Measurements from ENCODE around the gene SLC35G3. TPM values are rescaled to one million over a fixed set of nuclear protein-coding genes. Genes with fewer than 3 reads are reported as not detected.

SLC35G3 gene
- total RNA-seq, 4 donors from 2014 or later = not detected

- no peaks in the 10 kb centered on the region for H3K9me3 ChIP-seq
- no peak overlapping the region for H3K27ac ChIP-seq
- intact Hi-C loops (cut with DNase I) = no loop called here
- TF ChIP-seq POLR2A (IDR thresholded peaks at IDR 0.05) (no peak), CTCF (IDR thresholded peaks at IDR 0.05) (no peak)
- no peaks in the 10 kb centered on the region for H3K27me3 ChIP-seq
- no peaks in the 10 kb centered on the region for H3K36me3 ChIP-seq
- no peak overlapping the region for H3K4me3 ChIP-seq
- WGBS, 2 donors = 82 to 84% methylated on average over 11 of the region's 11 CpGs
- peaks cover 0 to 25% (median 9%) of the 10 kb centered on the region in 3 donors for H3K4me1 ChIP-seq
- no peak for DNase-seq
Observed at GRCh38 chr17:35191001-35191695, 3.0 kb downstream of the SLC35G3 start.

GRCh38 chr17:35189291-35189690, 4.9 kb downstream of the SLC35G3 start:
- H3K27me3 ChIP-seq = no peaks in the 10 kb centered on the region
- WGBS, 2 donors = 25 to 32% methylated on average over 3 of the region's 3 CpGs
- H3K4me3 ChIP-seq = no peak overlapping the region
- no peaks in the 10 kb centered on the region for H3K9me3 ChIP-seq
- no peak for DNase-seq
- H3K36me3 ChIP-seq = no peaks in the 10 kb centered on the region
- no peak overlapping the region for H3K27ac ChIP-seq
- peaks cover 0 to 25% (median 9%) of the 10 kb centered on the region in 3 donors for H3K4me1 ChIP-seq
- TF ChIP-seq POLR2A (IDR thresholded peaks at IDR 0.05) (no peak), CTCF (IDR thresholded peaks at IDR 0.05) (no peak)
- intact Hi-C loops (cut with DNase I) = no loop called here

- TF ChIP-seq CTCF (IDR thresholded peaks at IDR 0.05) = no peak
- TF ChIP-seq POLR2A (IDR thresholded peaks at IDR 0.05) = no peak
- intact Hi-C loops (cut with DNase I) = no loop called here
- no peak overlapping the region for H3K4me3 ChIP-seq
- no peaks in the 10 kb centered on the region for H3K36me3 ChIP-seq
- peak overlapping the region in 1 of 4 donors; percentile 19 for H3K27ac ChIP-seq
- no peaks in the 10 kb centered on the region for H3K9me3 ChIP-seq
- DNase-seq = no peak
- peaks cover 0 to 25% (median 9%) of the 10 kb centered on the region in 3 donors for H3K4me1 ChIP-seq
- no peaks in the 10 kb centered on the region for H3K27me3 ChIP-seq
- 22 to 23% methylated on average over 2 of the region's 2 CpGs for WGBS, 2 donors
Observed at GRCh38 chr17:35188111-35188510, 6.1 kb downstream of the SLC35G3 start.

GRCh38 chr17:35187481-35187880, 6.7 kb downstream of the SLC35G3 start:
- no peaks in the 10 kb centered on the region for H3K36me3 ChIP-seq
- no peak overlapping the region for H3K27ac ChIP-seq
- TF ChIP-seq POLR2A (IDR thresholded peaks at IDR 0.05) = no peak
- TF ChIP-seq CTCF (IDR thresholded peaks at IDR 0.05) = no peak
- 64 to 83% methylated on average over 2 of the region's 2 CpGs for WGBS, 2 donors
- no peaks in the 10 kb centered on the region for H3K9me3 ChIP-seq
- H3K4me3 ChIP-seq = no peak overlapping the region
- intact Hi-C loops (cut with DNase I) = no loop called here
- peaks cover 0 to 25% (median 9%) of the 10 kb centered on the region in 3 donors for H3K4me1 ChIP-seq
- H3K27me3 ChIP-seq = peaks cover 0 to 5% (median 0%) of the 10 kb centered on the region in 4 donors
- no peak for DNase-seq

- DNase-seq = no peak
- TF ChIP-seq POLR2A (IDR thresholded peaks at IDR 0.05) (no peak), CTCF (IDR thresholded peaks at IDR 0.05) (no peak)
- WGBS, 2 donors = 44 to 50% methylated on average over 1 of the region's 1 CpG
- H3K36me3 ChIP-seq = no peaks in the 10 kb centered on the region
- peaks cover 0 to 6% (median 0%) of the 10 kb centered on the region in 4 donors for H3K27me3 ChIP-seq
- intact Hi-C loops (cut with DNase I) = no loop called here
- H3K9me3 ChIP-seq = no peaks in the 10 kb centered on the region
- peaks cover 0 to 25% (median 9%) of the 10 kb centered on the region in 3 donors for H3K4me1 ChIP-seq
- H3K4me3 ChIP-seq = no peak overlapping the region
- H3K27ac ChIP-seq = no peak overlapping the region
Observed at GRCh38 chr17:35185849-35186248, 8.3 kb downstream of the SLC35G3 start.
